Right atrium auricular region (tissue), 2 donors: ENCODE data around the gene CRABP1. TPM values are rescaled to one million over a fixed set of nuclear protein-coding genes. Genes with fewer than 3 reads are reported as not detected.

Experiments
- DNase-seq: peaks from one replicate; pipeline ENCODE4 v3.0.0-alpha.2; 2019; ENCODE audit warnings: low spot score
- H3K27ac ChIP-seq, 2 donors: fragments of 200-600 bp; sonication (generic); 1 replicate in 1 of 2; 2 replicates in 1 of 2; pipeline ENCODE4 v1.5.1; 2016 to 2019
- H3K27me3 ChIP-seq, 2 donors: fragments of 200-600 bp; sonication (generic); one replicate each; pipeline versions ENCODE4 v1.5.1 to v1.6.0; 2017 to 2019
- H3K36me3 ChIP-seq: fragments of 200-600 bp; sonication (generic); one replicate; pipeline ENCODE4 v1.5.1; 2016
- H3K4me1 ChIP-seq, 2 donors: fragments of 200-600 bp; sonication (generic); one replicate each; pipeline versions ENCODE4 v1.5.1 to v1.6.0; 2017 to 2019
- H3K4me3 ChIP-seq, 2 donors: fragments of 200-600 bp; sonication (generic); 1 replicate in 1 of 2; 2 replicates in 1 of 2; pipeline ENCODE4 v1.5.1; 2017 to 2019; ENCODE audit warnings: mild to moderate bottlenecking in 1 of 2, moderate library complexity in 1 of 2
- H3K9me3 ChIP-seq, 2 donors: fragments of 200-600 bp; sonication (generic); one replicate each; pipeline ENCODE4 v1.5.1; 2019
- total RNA-seq, 2 donors: library from RNA; depleted of rRNA; stranded (reverse); fragments of >200 nt; gene quantifications; one replicate each; pipeline ENCODE4 v1.1.0, GENCODE V29; 2016
- TF ChIP-seq, protein P1 (sequence below), 2 donors: fragments of 200-600 bp; sonication (generic); IDR thresholded peaks; one replicate each; pipeline ENCODE4 v1.5.1; 2019; ENCODE audit warnings: antibody characterized with exemption in 2 of 2

The CRABP1 gene
- total RNA-seq, result not detected

DNA sequence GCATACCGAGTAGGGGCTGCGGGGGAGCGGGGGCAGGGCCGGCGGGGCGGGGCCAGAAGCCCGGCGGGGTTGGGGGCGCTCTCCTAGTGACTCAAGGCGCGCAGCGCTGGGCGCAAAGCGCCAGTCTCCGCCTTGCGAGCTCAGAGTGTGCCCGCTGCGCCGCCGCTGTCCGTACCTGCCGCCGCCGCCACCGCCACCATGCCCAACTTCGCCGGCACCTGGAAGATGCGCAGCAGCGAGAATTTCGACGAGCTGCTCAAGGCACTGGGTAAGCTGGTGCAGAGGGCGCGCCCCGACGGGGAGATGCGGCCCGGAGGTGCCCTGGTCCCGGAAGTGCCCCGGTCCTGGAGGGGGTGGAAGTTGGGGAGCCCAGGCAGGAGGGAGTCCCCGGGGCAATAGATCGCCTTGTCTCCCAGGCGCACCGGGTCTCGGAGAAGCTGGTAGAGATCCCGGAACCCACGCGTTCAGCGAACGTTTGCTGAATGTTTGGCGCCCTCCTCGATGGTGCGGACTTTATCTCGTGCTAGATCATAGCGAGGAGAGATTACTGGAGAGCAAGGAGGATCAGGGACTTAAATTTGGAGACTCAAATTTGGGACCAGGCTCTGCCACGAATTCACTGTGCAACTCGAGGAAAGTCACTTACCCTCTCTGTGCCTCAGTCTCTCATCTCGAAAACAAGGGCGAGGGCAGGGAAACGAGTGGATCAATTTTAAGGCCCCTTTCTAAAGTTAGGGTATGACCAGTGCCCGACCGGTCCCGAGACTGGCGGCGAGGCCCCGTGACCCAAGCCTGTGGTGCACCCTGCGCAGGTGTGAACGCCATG, at the start of gene CRABP1:
TSS of gene CRABP1 (plus strand) at position 123 of the 826 bp plus-strand sequence. CDS start at position 199, 76 bp downstream.
- TF ChIP-seq, protein P1, sequence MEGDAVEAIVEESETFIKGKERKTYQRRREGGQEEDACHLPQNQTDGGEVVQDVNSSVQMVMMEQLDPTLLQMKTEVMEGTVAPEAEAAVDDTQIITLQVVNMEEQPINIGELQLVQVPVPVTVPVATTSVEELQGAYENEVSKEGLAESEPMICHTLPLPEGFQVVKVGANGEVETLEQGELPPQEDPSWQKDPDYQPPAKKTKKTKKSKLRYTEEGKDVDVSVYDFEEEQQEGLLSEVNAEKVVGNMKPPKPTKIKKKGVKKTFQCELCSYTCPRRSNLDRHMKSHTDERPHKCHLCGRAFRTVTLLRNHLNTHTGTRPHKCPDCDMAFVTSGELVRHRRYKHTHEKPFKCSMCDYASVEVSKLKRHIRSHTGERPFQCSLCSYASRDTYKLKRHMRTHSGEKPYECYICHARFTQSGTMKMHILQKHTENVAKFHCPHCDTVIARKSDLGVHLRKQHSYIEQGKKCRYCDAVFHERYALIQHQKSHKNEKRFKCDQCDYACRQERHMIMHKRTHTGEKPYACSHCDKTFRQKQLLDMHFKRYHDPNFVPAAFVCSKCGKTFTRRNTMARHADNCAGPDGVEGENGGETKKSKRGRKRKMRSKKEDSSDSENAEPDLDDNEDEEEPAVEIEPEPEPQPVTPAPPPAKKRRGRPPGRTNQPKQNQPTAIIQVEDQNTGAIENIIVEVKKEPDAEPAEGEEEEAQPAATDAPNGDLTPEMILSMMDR (IDR thresholded peaks at IDR 0.05), result no peak
- Histone ChIP-seq H3K9me3 (no peaks in the 10 kb centered on the region), H3K27me3 (peaks cover 6 to 18% of the 10 kb centered on the region in 2 donors), H3K36me3 (no peaks in the 10 kb centered on the region), H3K27ac (no peak within 1 kb of the TSS), H3K4me1 (peaks cover 0 to 16% of the 10 kb centered on the region in 2 donors), H3K4me3 (no peak within 1 kb of the TSS)
- no peak for DNase-seq

DNA sequence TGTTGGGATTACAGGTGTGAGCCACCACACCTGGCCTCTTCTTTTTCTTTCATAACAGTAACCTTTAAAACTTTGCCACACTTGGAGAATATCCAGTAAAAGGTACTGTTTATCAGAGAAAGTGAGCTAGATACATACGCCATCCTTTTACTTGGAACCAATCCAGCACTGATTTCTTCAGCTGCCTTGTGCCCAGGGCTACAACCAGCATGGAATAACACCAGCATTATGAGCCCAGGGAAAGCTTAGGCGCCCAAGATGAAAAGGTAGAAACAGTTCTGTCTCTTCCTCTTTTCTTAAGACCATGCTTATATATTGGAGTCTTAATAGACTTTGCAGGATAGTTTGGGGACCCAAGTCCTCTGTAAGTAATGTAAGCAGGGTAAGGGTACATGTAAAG, 49.1 kb upstream of the CRABP1 start:
- no peak overlapping the region for H3K27ac ChIP-seq
- no peak for DNase-seq
- H3K4me1 ChIP-seq, result no peaks in the 10 kb centered on the region
- no peak overlapping the region for H3K4me3 ChIP-seq
- TF ChIP-seq, protein P1 (IDR thresholded peaks at IDR 0.05), result no peak
- no peaks in the 10 kb centered on the region for H3K27me3 ChIP-seq
- H3K9me3 ChIP-seq, result no peaks in the 10 kb centered on the region
- peaks cover 40% of the 10 kb centered on the region for H3K36me3 ChIP-seq

DNA sequence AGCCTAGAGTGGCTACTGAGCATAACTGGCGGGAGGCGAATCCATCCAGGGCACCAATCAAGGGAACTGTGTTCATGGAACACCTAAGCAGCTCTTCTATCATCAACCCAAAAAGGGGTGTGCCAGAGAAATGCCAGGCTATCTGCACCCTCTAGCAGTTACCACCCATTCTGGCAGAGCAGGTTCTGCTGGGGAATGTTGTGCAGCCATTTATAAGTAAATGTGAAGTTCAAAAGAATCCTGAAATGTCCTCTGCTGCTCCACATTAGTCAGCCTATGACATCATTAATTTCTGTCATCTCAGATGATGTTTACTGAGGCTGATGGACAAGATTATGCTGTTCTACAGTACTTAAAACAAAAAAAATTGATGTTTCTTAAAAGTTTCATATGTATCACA, 48.5 kb upstream of the CRABP1 start:
- DNase-seq, result no peak
- H3K27ac ChIP-seq, result no peak overlapping the region
- H3K36me3 ChIP-seq, result peaks cover 40% of the 10 kb centered on the region
- TF ChIP-seq, protein P1 (IDR thresholded peaks at IDR 0.05), result no peak
- H3K27me3 ChIP-seq, result no peaks in the 10 kb centered on the region
- no peaks in the 10 kb centered on the region for H3K9me3 ChIP-seq
- no peaks in the 10 kb centered on the region for H3K4me1 ChIP-seq
- no peak overlapping the region for H3K4me3 ChIP-seq

DNA sequence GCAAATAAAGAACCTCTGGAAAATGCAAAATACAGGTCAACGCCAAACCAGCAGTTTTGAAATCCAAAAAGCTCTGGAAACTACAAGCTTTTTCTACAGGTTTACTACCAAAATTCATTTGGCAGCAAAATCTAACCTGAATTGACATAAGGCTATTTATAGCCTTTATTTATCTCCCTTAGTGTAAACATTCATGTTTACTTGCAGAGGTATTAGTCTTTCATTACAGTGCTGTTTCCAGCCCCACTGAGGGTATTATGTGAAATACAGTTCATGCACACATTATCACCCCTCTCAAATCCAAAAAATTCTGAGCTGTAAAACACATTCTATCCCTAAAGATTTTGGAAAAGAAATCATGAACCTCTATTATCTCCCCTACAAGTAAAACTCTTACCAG, 47.9 kb upstream of the CRABP1 start:
- no peak for DNase-seq
- Histone ChIP-seq H3K27ac (no peak overlapping the region), H3K4me1 (no peaks in the 10 kb centered on the region), H3K4me3 (no peak overlapping the region), H3K9me3 (no peaks in the 10 kb centered on the region), H3K36me3 (peaks cover 37% of the 10 kb centered on the region), H3K27me3 (no peaks in the 10 kb centered on the region)
- TF ChIP-seq, protein P1 (IDR thresholded peaks at IDR 0.05), result no peak

DNA sequence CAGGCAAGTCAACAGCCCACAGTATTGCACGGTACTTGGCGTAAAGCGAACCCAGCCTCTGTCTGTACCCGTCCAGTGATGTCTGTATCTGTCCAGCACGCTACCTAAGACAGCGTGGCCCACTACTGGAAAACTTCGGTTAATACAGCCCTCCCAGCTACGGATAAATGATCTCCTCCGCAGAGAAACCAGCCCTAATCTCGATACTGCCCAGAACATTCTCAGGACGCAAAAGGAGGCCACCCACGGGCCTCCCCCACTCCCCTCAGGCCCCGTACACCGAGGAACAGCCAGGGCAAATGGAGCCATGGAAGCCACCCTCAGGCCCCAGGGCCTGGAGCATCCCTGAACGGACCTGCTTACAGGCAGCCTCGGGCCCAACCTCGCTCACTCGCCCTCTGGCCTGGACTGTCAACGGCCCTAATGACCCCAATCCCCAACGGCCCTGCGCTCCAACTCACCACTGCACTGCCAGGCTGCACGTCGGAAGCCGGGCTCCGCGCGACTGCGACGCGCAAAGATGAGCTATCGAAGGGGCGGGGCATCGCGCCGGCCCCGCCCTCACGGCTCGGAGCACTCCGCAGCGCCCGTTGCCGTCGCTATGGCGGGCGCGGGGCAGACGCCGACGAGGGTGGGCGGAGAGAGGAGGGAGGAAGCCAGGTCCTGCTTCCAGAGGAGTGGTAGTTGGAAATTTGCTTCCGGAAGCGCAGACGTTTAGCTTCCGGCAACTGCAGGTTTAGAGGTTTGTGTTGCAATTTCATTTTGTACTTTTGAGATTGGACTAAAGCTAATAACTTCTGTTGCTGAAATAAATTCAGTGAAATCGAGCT, 40.8 kb upstream of the CRABP1 start, which contains the start of gene SKIC8:
TSS of gene SKIC8 (minus strand) at position 509 of the 830 bp plus-strand sequence. CDS start 3,923 bp downstream, outside the sequence.
- Histone ChIP-seq H3K27me3 (no peaks in the 10 kb centered on the region), H3K9me3 (no peaks in the 10 kb centered on the region), H3K36me3 (no peaks in the 10 kb centered on the region), H3K27ac (peak within 1 kb of the TSS; percentile 67 to 81), H3K4me3 (peak within 1 kb of the TSS; percentile 93 to 94), H3K4me1 (peaks cover 0 to 13% of the 10 kb centered on the region in 2 donors)
- TF ChIP-seq, protein P1 (IDR thresholded peaks at IDR 0.05), result no peak
- peak; percentile 90 for DNase-seq
